G401 (cell line): ENCODE results near the gene IFI6. TPM values are rescaled to one million over a fixed set of nuclear protein-coding genes. Genes with fewer than 3 reads are reported as not detected.
A peak's percentile ranks its signal among the peaks of the same experiment; 100 is the strongest.

Experiments used
- DNase-seq: peaks from one replicate; pipeline ENCODE4 v3.0.0-alpha.2; 2015; ENCODE audit warnings: low spot score
- in situ Hi-C: cut with HindIII; loops from 2 replicates; pipeline ENCODE4 v1.10.0; 2016; ENCODE audit warnings: low sequenced_read_pairs, mixed read lengths
- total RNA-seq: library from RNA; depleted of rRNA; stranded (reverse); fragments of >200 nt; shearing (Covaris generic); gene quantifications from 2 replicates; pipeline ENCODE4 v1.2.3, GENCODE V29; 2014

Gene IFI6
- total RNA-seq, 1 experiment from 2014 or later, result 48.2 TPM

GRCh38 chr1:27678747-27679146 is 6.8 kb upstream of the IFI6 start:
- DNase-seq, result no peak
- in situ Hi-C loops, result no loop called here

- in situ Hi-C loops, result no loop called here
Measured at GRCh38 chr1:27676410-27676809, 4.4 kb upstream of the IFI6 start.

GRCh38 chr1:27672750-27673112 is 739 bp upstream of the IFI6 start:
- in situ Hi-C loops, result no loop called here
- no peak for DNase-seq

More at GRCh38 chr1:27676410-27676809, 4.4 kb upstream of the IFI6 start:
- DNase-seq, result no peak

GRCh38 chr1:27669876-27670275 is 2.1 kb downstream of the IFI6 start:
- in situ Hi-C loops, result no loop called here
- no peak for DNase-seq

- in situ Hi-C loops, result no loop called here
- DNase-seq, result peak; percentile 73
Measured at GRCh38 chr1:27668808-27669723, 2.9 kb downstream of the IFI6 start.

GRCh38 chr1:27668121-27668807 is 3.7 kb downstream of the IFI6 start:
- in situ Hi-C loops, result no loop called here
- DNase-seq, result no peak

GRCh38 chr1:27666791-27667254 is 5.2 kb downstream of the IFI6 start:
- DNase-seq, result no peak
- in situ Hi-C loops, result no loop called here

- no peak for DNase-seq
- in situ Hi-C loops, result no loop called here
Measured at GRCh38 chr1:27666294-27666693, 5.7 kb downstream of the IFI6 start.

GRCh38 chr1:27665016-27665651 is 6.9 kb downstream of the IFI6 start:
- in situ Hi-C loops, result no loop called here
- no peak for DNase-seq

GRCh38 chr1:27664291-27664690 is 7.7 kb downstream of the IFI6 start:
- DNase-seq, result no peak
- in situ Hi-C loops, result no loop called here

- in situ Hi-C loops, result no loop called here
- DNase-seq, result peak; percentile 87
Measured at GRCh38 chr1:27662707-27663393, 9.1 kb downstream of the IFI6 start.

- no peak for DNase-seq
- in situ Hi-C loops, result no loop called here
Measured at GRCh38 chr1:27662261-27662660, 9.7 kb downstream of the IFI6 start.

GRCh38 chr1:27661412-27662075 is 10.4 kb downstream of the IFI6 start:
- no peak for DNase-seq

GRCh38 chr1:27660300-27660835 is 11.6 kb downstream of the IFI6 start:
- DNase-seq, result peak; percentile 10
- in situ Hi-C loops, result no loop called here

More at GRCh38 chr1:27661412-27662075, 10.4 kb downstream of the IFI6 start:
- in situ Hi-C loops, result no loop called here

GRCh38 chr1:27659497-27660299 is 12.3 kb downstream of the IFI6 start:
- peak; percentile 80 for DNase-seq
- in situ Hi-C loops, result no loop called here

GRCh38 chr1:27658951-27659496 is 13.0 kb downstream of the IFI6 start:
- in situ Hi-C loops, result no loop called here
- DNase-seq, result peak; percentile 25

- DNase-seq, result peak; percentile 10
- in situ Hi-C loops, result no loop called here
Measured at GRCh38 chr1:27656157-27656893, 15.7 kb downstream of the IFI6 start.
